HUES48 (cell line): Measurements from ENCODE around the gene TBL1XR1.
A peak's percentile ranks its signal among the peaks of the same experiment; 100 is the strongest.

Experiments used
- H3K27ac ChIP-seq: one replicate; pipeline ENCODE4 v1.7.0; 2013; ENCODE audit warnings: low read depth, low read length, inconsistent platforms
- H3K27me3 ChIP-seq: 2 replicates; pipeline ENCODE4 v1.6.1; 2013; ENCODE audit warnings: mild to moderate bottlenecking, low read length; ENCODE audit not compliant: control insufficient read depth, insufficient read depth
- H3K36me3 ChIP-seq: 2 replicates; pipeline ENCODE4 v1.6.1; 2013; ENCODE audit warnings: low read length; ENCODE audit not compliant: control insufficient read depth, insufficient read depth
- H3K4me1 ChIP-seq: 2 replicates; pipeline ENCODE4 v1.6.1; 2013; ENCODE audit warnings: mild to moderate bottlenecking, low read length; ENCODE audit not compliant: control insufficient read depth, insufficient read depth
- H3K4me3 ChIP-seq: 2 replicates; pipeline ENCODE4 v1.5.1; 2013; ENCODE audit warnings: mild to moderate bottlenecking, low read depth, low read length
- H3K9ac ChIP-seq: 2 replicates; pipeline ENCODE4 v1.6.1; 2013; ENCODE audit warnings: mild to moderate bottlenecking, low read depth, low read length, moderate library complexity
- H3K9me3 ChIP-seq: 2 replicates; pipeline ENCODE4 v1.6.1; 2013; ENCODE audit warnings: low read length; ENCODE audit not compliant: control insufficient read depth, insufficient read depth

TBL1XR1 gene

GRCh38 chr3:177197041-177197726 lies at the start of gene TBL1XR1:
Gene TBL1XR1 (minus strand): TSS chr3:177197482. CDS start chr3:177064977, 132,505 bp downstream.
- peak within 1 kb of the TSS; percentile 99 for H3K9ac ChIP-seq
- peak within 1 kb of the TSS; percentile 97 for H3K4me3 ChIP-seq
- no peaks in the 10 kb centered on the region for H3K9me3 ChIP-seq
- no peaks in the 10 kb centered on the region for H3K27me3 ChIP-seq
- peaks cover 34% of the 10 kb centered on the region for H3K4me1 ChIP-seq
- H3K36me3 ChIP-seq: no peaks in the 10 kb centered on the region
- peak within 1 kb of the TSS; percentile 100 for H3K27ac ChIP-seq

- no peak overlapping the region for H3K4me3 ChIP-seq
- peaks cover 4% of the 10 kb centered on the region for H3K4me1 ChIP-seq
- no peaks in the 10 kb centered on the region for H3K27me3 ChIP-seq
- no peaks in the 10 kb centered on the region for H3K9me3 ChIP-seq
- no peaks in the 10 kb centered on the region for H3K36me3 ChIP-seq
- no peak overlapping the region for H3K27ac ChIP-seq
- no peak overlapping the region for H3K9ac ChIP-seq
These were observed 48.0 kb upstream of the TBL1XR1 start for GRCh38 chr3:177245250-177245649.

- no peak overlapping the region for H3K9ac ChIP-seq
- H3K27me3 ChIP-seq: no peaks in the 10 kb centered on the region
- H3K4me3 ChIP-seq: no peak overlapping the region
- no peaks in the 10 kb centered on the region for H3K36me3 ChIP-seq
- H3K4me1 ChIP-seq: no peaks in the 10 kb centered on the region
- H3K9me3 ChIP-seq: no peaks in the 10 kb centered on the region
- H3K27ac ChIP-seq: no peak overlapping the region
These were observed 47.3 kb upstream of the TBL1XR1 start for GRCh38 chr3:177244606-177245005.

- Histone ChIP-seq H3K36me3 (no peaks in the 10 kb centered on the region), H3K9ac (no peak overlapping the region), H3K4me3 (no peak overlapping the region), H3K9me3 (no peaks in the 10 kb centered on the region), H3K4me1 (no peaks in the 10 kb centered on the region), H3K27ac (no peak overlapping the region), H3K27me3 (no peaks in the 10 kb centered on the region)
These were observed 41.5 kb upstream of the TBL1XR1 start for GRCh38 chr3:177238686-177239216.

GRCh38 chr3:177237206-177237605 lies 39.9 kb upstream of the TBL1XR1 start:
- no peak overlapping the region for H3K9ac ChIP-seq
- H3K27me3 ChIP-seq: no peaks in the 10 kb centered on the region
- H3K27ac ChIP-seq: no peak overlapping the region
- no peaks in the 10 kb centered on the region for H3K4me1 ChIP-seq
- H3K9me3 ChIP-seq: no peaks in the 10 kb centered on the region
- H3K4me3 ChIP-seq: no peak overlapping the region
- H3K36me3 ChIP-seq: no peaks in the 10 kb centered on the region

GRCh38 chr3:177236704-177237103 lies 39.4 kb upstream of the TBL1XR1 start:
- Histone ChIP-seq H3K9me3 (no peaks in the 10 kb centered on the region), H3K36me3 (no peaks in the 10 kb centered on the region), H3K4me3 (no peak overlapping the region), H3K9ac (no peak overlapping the region), H3K4me1 (no peaks in the 10 kb centered on the region), H3K27ac (no peak overlapping the region), H3K27me3 (no peaks in the 10 kb centered on the region)

GRCh38 chr3:177234121-177234520 lies 36.8 kb upstream of the TBL1XR1 start:
- Histone ChIP-seq H3K4me3 (no peak overlapping the region), H3K27me3 (no peaks in the 10 kb centered on the region), H3K9ac (no peak overlapping the region), H3K9me3 (peaks cover 7% of the 10 kb centered on the region), H3K27ac (no peak overlapping the region), H3K4me1 (no peaks in the 10 kb centered on the region), H3K36me3 (no peaks in the 10 kb centered on the region)

GRCh38 chr3:177231242-177231641 lies 34.0 kb upstream of the TBL1XR1 start:
- Histone ChIP-seq H3K9ac (no peak overlapping the region), H3K4me3 (no peak overlapping the region), H3K4me1 (no peaks in the 10 kb centered on the region), H3K27me3 (no peaks in the 10 kb centered on the region), H3K36me3 (no peaks in the 10 kb centered on the region), H3K9me3 (peaks cover 12% of the 10 kb centered on the region), H3K27ac (no peak overlapping the region)

GRCh38 chr3:177230641-177231040 lies 33.4 kb upstream of the TBL1XR1 start:
- Histone ChIP-seq H3K27me3 (no peaks in the 10 kb centered on the region), H3K4me1 (no peaks in the 10 kb centered on the region), H3K36me3 (no peaks in the 10 kb centered on the region), H3K9ac (no peak overlapping the region), H3K4me3 (no peak overlapping the region), H3K27ac (no peak overlapping the region), H3K9me3 (peaks cover 12% of the 10 kb centered on the region)

- no peak overlapping the region for H3K9ac ChIP-seq
- H3K27me3 ChIP-seq: no peaks in the 10 kb centered on the region
- H3K36me3 ChIP-seq: no peaks in the 10 kb centered on the region
- peaks cover 12% of the 10 kb centered on the region for H3K9me3 ChIP-seq
- no peak overlapping the region for H3K27ac ChIP-seq
- no peak overlapping the region for H3K4me3 ChIP-seq
- no peaks in the 10 kb centered on the region for H3K4me1 ChIP-seq
These were observed 32.5 kb upstream of the TBL1XR1 start for GRCh38 chr3:177229791-177230190.

- Histone ChIP-seq H3K36me3 (no peaks in the 10 kb centered on the region), H3K4me1 (no peaks in the 10 kb centered on the region), H3K9ac (no peak overlapping the region), H3K9me3 (peaks cover 12% of the 10 kb centered on the region), H3K4me3 (no peak overlapping the region), H3K27ac (no peak overlapping the region), H3K27me3 (no peaks in the 10 kb centered on the region)
These were observed 31.4 kb upstream of the TBL1XR1 start for GRCh38 chr3:177228601-177229190.
